Epithelial cell of proximal tubule (primary cell): Measurements from ENCODE around the gene FFAR2. TPM values are rescaled to one million over a fixed set of nuclear protein-coding genes. Genes with fewer than 3 reads are reported as not detected.
"Not testable (repeated sequence)": the region's sequence is repeated elsewhere in the genome, so short reads cannot be mapped to it uniquely, and the experiment has no call there.

Experiments
- DNase-seq: peaks from one replicate; pipeline ENCODE4 v3.0.0-alpha.2; 2011; ENCODE audit warnings: low read depth
- H3K4me3 ChIP-seq: 2 replicates; pipeline ENCODE4 v1.5.1; 2011; ENCODE audit warnings: low read depth, mild to moderate bottlenecking, low read length
- total RNA-seq: library from RNA; depleted of rRNA; stranded (reverse); fragments of >200 nt; gene quantifications from 2 replicates; pipeline ENCODE4 v1.2.3, GENCODE V29; 2015
- TF ChIP-seq, protein P1 (sequence below): conservative IDR thresholded peaks from 2 replicates; pipeline ENCODE4 v1.5.1; 2012; ENCODE audit warnings: low read depth, mild to moderate bottlenecking, low read length

Gene FFAR2
- total RNA-seq, result not detected in 2 replicates

DNA sequence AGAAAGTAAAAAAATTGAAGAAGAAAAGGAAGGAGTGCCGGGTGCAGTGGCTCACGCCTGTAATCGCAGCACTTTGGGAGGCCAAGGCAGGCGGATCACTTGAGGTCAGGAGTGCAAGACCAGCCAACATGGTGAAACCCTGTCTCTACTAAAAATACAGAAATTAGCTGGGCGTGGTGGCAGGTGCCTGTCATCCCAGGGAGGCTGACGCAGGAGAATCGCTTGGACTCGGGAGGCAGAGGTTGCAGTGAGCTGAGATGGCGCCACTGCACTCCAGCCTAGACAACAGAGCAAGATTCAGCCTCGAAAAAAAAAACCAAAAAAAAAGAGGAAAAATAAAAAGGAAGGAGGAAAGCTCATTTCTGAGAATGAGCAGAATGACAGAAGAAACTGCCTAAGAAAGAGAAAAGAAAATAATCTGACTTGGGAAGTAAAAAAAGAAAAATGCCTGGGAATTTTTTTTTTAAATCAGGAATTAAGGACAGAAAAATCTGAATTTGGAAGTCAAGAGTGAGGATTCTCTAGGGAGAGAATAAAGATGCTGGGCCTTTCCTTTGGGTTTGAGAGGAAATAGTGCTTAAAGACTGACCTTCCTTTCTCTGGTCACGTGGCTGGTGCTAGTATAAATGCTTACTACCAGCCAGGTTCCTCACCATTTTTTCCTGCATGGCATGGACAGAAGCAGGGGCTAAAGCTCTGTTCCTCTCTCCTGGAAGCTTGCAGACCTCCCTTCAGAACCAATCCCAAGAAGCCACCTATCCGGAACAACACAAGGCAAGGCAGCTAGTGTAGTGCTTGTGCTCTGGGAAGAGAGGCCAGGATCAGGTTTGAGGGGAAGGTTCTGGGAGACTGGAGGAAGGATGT, at the start of gene FFAR2:
Gene FFAR2, plus strand, starts transcription at position 652 of the 864 bp plus-strand sequence. CDS start 1,458 bp downstream, outside the sequence.
- no peak for DNase-seq
- H3K4me3 ChIP-seq, result no peak within 1 kb of the TSS
- TF ChIP-seq, protein P1, sequence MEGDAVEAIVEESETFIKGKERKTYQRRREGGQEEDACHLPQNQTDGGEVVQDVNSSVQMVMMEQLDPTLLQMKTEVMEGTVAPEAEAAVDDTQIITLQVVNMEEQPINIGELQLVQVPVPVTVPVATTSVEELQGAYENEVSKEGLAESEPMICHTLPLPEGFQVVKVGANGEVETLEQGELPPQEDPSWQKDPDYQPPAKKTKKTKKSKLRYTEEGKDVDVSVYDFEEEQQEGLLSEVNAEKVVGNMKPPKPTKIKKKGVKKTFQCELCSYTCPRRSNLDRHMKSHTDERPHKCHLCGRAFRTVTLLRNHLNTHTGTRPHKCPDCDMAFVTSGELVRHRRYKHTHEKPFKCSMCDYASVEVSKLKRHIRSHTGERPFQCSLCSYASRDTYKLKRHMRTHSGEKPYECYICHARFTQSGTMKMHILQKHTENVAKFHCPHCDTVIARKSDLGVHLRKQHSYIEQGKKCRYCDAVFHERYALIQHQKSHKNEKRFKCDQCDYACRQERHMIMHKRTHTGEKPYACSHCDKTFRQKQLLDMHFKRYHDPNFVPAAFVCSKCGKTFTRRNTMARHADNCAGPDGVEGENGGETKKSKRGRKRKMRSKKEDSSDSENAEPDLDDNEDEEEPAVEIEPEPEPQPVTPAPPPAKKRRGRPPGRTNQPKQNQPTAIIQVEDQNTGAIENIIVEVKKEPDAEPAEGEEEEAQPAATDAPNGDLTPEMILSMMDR, result no peak

DNA sequence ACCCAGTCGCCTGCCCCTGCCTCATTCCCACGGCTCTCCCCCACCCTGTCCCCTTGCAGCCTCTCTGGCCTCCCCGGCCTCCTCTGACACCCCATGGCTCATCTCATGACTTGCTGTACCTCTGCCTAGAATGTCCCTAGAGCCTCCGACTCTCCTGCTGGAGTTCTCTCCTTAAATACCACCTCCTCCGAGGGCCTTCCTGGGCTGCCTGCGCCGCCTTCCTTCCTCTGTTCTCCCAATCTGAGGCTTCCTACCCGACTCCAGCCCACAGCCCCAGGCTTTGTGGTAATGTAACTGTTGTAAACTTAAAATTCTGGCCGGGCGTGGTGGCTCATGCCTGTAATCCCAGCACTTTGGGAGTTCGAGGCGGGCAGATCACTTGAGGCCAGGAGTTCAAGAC, 49.5 kb upstream of the FFAR2 start:
- DNase-seq, result no peak
- TF ChIP-seq, protein P1, result no peak
- H3K4me3 ChIP-seq, result no peak overlapping the region

DNA sequence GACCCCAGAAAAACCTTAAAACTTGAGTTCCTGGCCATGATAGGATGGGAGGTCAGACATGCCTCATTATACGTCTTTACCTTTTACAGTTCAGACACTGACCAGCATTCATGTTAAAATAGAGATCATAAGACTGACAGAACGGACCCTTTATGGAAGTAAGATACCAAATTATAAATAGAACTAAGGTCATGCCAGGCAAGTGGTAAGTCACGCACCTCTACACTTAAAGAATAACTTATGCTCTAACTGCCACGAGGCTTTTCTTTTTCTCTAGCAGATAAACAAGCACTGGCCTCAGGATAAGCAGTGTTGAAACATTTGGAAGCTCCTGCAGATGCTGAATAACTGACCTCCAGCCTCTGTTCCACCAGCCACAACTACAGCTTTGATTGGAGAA, 48.8 kb upstream of the FFAR2 start:
- H3K4me3 ChIP-seq, result no peak overlapping the region
- TF ChIP-seq, protein P1, result no peak
- DNase-seq, result no peak

DNA sequence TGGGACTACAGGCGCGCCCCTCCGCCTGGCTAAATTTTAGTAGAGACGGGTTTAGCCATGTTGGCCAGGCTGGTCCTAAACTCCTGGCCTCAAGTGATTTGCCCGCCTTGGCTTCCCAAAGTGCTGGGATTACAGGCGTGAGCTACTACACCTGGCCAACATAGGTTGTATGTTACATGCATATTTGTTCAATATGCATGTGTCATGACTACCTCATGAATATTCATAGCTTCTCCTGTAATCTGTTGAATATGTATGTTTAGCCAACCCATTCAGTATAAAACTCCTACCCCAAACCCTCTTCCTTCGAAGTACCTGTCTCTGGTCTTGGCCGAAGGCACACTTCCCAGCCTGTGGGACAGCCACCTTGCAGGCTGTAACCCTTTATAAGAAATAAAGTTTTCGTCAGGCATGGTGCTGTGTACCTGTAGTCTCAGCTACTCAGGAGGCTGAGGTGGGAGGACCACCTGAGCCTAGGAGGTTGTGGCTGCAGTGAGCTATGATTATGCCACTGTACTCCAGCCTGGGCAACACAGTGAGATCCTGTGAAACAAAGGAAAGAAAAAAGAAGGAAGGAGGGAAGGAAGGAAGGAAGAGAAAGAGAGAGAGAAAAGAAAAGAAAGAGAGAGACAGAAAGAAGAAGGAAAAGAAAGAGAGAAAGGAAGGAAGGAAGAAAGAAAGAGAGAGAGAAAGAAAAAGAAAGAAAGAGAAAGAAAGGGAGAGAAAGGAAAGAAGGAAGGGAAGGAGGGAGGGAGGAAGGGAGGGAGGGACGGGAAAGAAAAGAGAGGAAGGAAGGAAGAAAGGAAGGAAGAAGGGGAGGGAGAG, 47.9 kb upstream of the FFAR2 start:
- TF ChIP-seq, protein P1, result no peak
- DNase-seq, result no peak
- H3K4me3 ChIP-seq, result no peak overlapping the region

DNA sequence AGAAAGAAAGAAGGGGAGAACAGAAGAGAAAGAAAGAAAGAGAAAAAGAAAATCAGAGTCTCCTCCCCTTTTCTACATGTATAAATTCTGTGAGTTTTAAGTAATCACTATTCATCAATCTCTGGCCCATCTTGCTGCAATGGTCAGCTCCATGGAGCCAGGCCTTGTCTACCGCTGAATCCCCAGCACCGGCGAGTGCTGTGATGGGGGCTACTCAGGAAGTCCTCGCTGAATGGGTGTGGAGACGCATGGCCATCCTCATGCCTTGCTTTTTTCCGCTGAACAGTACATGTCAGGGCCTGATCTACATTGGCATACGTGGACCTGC, 47.3 kb upstream of the FFAR2 start:
- TF ChIP-seq, protein P1, result no peak
- no peak for DNase-seq
- no peak overlapping the region for H3K4me3 ChIP-seq

DNA sequence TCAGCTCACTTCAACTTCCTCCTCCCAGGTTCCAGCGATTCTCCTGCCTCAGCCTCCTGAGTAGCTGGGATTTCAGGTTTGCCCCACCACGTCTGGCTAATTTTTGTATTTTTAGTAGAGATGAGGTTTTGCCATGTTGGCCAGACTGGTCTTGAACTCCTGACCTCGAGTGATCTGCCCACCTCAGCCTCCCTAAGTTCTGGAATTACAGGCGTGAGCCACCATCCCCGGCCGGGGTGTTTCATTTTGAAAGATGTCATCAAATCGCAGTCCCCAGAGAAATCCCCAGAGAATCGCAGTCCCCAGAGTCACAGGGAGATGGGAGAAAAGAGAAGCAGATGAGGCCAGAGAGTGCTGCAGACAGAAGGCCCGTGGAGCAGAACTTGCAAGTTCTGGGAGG, 46.6 kb upstream of the FFAR2 start:
- DNase-seq, H3K4me3 ChIP-seq: not testable (repeated sequence)

DNA sequence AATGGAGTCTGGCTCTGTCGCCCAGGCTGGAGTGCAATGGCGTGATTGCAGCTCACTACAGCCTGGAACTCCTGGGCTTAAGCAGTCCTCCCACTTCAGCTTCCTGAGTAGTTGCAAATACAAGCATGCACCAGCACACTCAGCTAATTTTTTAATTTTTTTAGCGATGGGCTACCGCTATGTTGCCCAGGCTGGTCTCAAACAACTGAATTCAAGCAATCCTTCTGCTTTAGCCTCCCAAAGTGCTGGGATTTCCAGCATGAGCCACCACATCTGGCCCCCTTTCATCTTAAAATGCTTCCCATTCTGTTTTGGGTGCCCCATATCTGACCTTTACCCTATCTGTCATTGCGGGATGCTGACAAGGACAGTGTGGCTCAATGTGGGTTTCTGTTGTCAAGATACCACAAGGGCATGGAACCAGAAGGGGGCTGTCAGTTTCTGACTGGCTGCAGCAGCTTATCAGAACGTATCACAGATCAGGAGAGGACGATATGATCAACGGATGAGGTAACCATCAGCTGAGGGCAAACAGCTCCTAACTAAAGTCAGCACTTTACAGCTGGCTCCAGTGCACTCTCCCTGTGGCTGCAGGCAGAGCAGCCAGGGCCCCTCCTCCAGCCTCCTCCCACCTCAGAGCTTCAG, 44.8 kb upstream of the FFAR2 start:
- DNase-seq, result no peak
- TF ChIP-seq, protein P1, result no peak
- no peak overlapping the region for H3K4me3 ChIP-seq
